ENCODE measurements around the gene GNG8. TPM values are rescaled to one million over a fixed set of nuclear protein-coding genes. Genes with fewer than 3 reads are reported as not detected.

GNG8 gene
- total and polyA plus RNA-seq, 2 experiments from 2014 or later = 5.9 TPM; not detected in 1

GRCh38 chr19:46603195-46603637 is 32.8 kb downstream of the GNG8 start (continued):
- TF ChIP-seq CTCF (conservative IDR thresholded peaks at IDR 0.05; ENCODE audit: low read depth in 2 of 2) = no peak
- TF ChIP-seq ETS1 (IDR thresholded peaks at IDR 0.05) = no peak
- no peak for TF ChIP-seq CREB1 (CRISPR knock-in tag; IDR thresholded peaks at IDR 0.05; ENCODE audit: low read depth)
- TF ChIP-seq ZNF114 (CRISPR knock-in tag; IDR thresholded peaks at IDR 0.05) = no peak

- peaks cover 22% of the 10 kb centered on the region for H4K20me1 ChIP-seq (replicated peaks; ENCODE audit: insufficient read depth)
- peaks cover 17% of the 10 kb centered on the region for H3K27me3 Mint-ChIP-seq (ENCODE audit: insufficient read depth, low read depth, poor library complexity)
- TF ChIP-seq NANOG (IDR thresholded peaks at IDR 0.05; ENCODE audit: borderline replicate concordance) (no peak), STAT1 (IDR thresholded peaks at IDR 0.05; ENCODE audit: unreplicated experiment) (no peak), ZNF331 (CRISPR knock-in tag; IDR thresholded peaks at IDR 0.05; ENCODE audit: low read depth) (no peak), EZH2phosphoT487 (IDR thresholded peaks at IDR 0.05; ENCODE audit: unreplicated experiment) (no peak), EZH2 (IDR thresholded peaks at IDR 0.05; ENCODE audit: low read depth, unreplicated experiment) (no peak), ETS1 (IDR thresholded peaks at IDR 0.05) (no peak), ZNF462 (CRISPR knock-in tag; IDR thresholded peaks at IDR 0.05) (no peak), ZNF114 (CRISPR knock-in tag; IDR thresholded peaks at IDR 0.05) (no peak), CREB1 (CRISPR knock-in tag; IDR thresholded peaks at IDR 0.05; ENCODE audit: low read depth) (no peak), JUNB (IDR thresholded peaks at IDR 0.05; ENCODE audit: unreplicated experiment) (no peak)
These were observed 33.4 kb downstream of the GNG8 start for GRCh38 chr19:46602392-46603194.

More at GRCh38 chr19:46602392-46603194, 33.4 kb downstream of the GNG8 start:
- Mint-ChIP-seq H3K4me3 (peak overlapping the region; percentile 96), H3K4me1 (peaks cover 25% of the 10 kb centered on the region), H3K9me3 (peaks cover 2% of the 10 kb centered on the region; the same call in 1 of the 3 replicates), H3K27ac (no peak overlapping the region), H3K36me3 (ENCODE audit: low read depth) (peaks cover 14% of the 10 kb centered on the region)
- Histone ChIP-seq H2AFZ (no peak overlapping the region), H3F3A (replicated peaks; ENCODE audit: low read depth) (no peaks in the 10 kb centered on the region), H3K27me3 (ENCODE audit: insufficient read depth) (no peaks in the 10 kb centered on the region), H3K4me2 (peak overlapping the region; percentile 93), H3K27ac (ENCODE audit: low read depth) (no peak overlapping the region), H3K4me3 (peak overlapping the region; percentile 100), H3K79me2 (replicated peaks; ENCODE audit: insufficient read depth) (peaks cover 39% of the 10 kb centered on the region), H3K9me2 (ENCODE audit: insufficient read depth) (no peaks in the 10 kb centered on the region), H3K4me1 (ENCODE audit: insufficient read depth) (peaks cover 11% of the 10 kb centered on the region), H3K36me3 (ENCODE audit: insufficient read depth) (peaks cover 9% of the 10 kb centered on the region; the same call in 1 of the 2 replicates)
- DNase-seq (ENCODE audit: low spot score) = peak; percentile 28
- no peak; the same call in 2 of the 3 replicates for ATAC-seq

Measured in GM23338 (cell line).